Adrenal gland (tissue), 12 donors: ENCODE measurements around the gene ARID5A. TPM values are rescaled to one million over a fixed set of nuclear protein-coding genes. Genes with fewer than 3 reads are reported as not detected.

Experiments
- DNase-seq, 7 donors: peaks; one replicate each; pipeline ENCODE4 v3.0.0-alpha.2; 2019 to 2020
- H3K27ac ChIP-seq, 5 donors: fragments of 200-600 bp; sonication (generic) in 4 of 5; 1 replicate in 3 of 5; 2 replicates in 2 of 5; pipeline versions ENCODE4 v1.5.1 to v1.8.0; 2016 to 2020; ENCODE audit warnings: mild to moderate bottlenecking in 1 of 5
- H3K27me3 ChIP-seq: fragments of 200-600 bp; 2 replicates; pipeline ENCODE4 v1.8.0; 2021
- H3K36me3 ChIP-seq, 2 donors: fragments of 200-600 bp; replicated peaks in 1 of 2; 1 replicate in 1 of 2; 2 replicates in 1 of 2; pipeline versions ENCODE4 v1.5.1 to v1.8.0; 2018 to 2022
- H3K4me1 ChIP-seq, 2 donors: fragments of 200-600 bp; replicated peaks in 1 of 2; 1 replicate in 1 of 2; 2 replicates in 1 of 2; pipeline versions ENCODE4 v1.5.1 to v1.8.0; 2018 to 2021
- H3K4me3 ChIP-seq, 4 donors: fragments of 200-600 bp; sonication (generic) in 3 of 4; one replicate each; pipeline ENCODE4 v1.5.1; 2016 to 2018
- H3K9me3 ChIP-seq, 3 donors: fragments of 200-600 bp; sonication (generic) in 1 of 3; replicated peaks in 1 of 3; 1 replicate in 2 of 3; 2 replicates in 1 of 3; pipeline versions ENCODE4 v1.5.1 to v1.8.0; 2016 to 2021
- CTCF ChIP-seq, 6 experiments: fragments of 450-650 bp in 4 of 6; fragments of 200-600 bp in 2 of 6; sonication (generic) in 1 of 6; IDR thresholded peaks; 1 replicate in 5 of 6; 2 replicates in 1 of 6; pipeline versions ENCODE4 v1.5.1 to v1.8.0; 2016 to 2021; ENCODE audit warnings: antibody characterized with exemption in 6 of 6, mild to moderate bottlenecking in 2 of 6, moderate library complexity in 1 of 6
- POLR2A ChIP-seq, 2 donors: fragments of 450-650 bp; IDR thresholded peaks; one replicate each; pipeline ENCODE4 v1.6.1; 2017; ENCODE audit warnings: antibody characterized with exemption in 2 of 2, mild to moderate bottlenecking in 2 of 2, moderate library complexity in 1 of 2
- WGBS, 4 donors: extraction: QIAGEN DNeasy Blood & Tissue Kit in 2 of 4; methylation state at CpG; one replicate each; pipeline versions ENCODE4 v1.1.5 to v1.1.7; 2013 to 2017; 5-methylcytosine and 5-hydroxymethylcytosine counted together
- intact Hi-C, 2 donors: fragments of 100-400 bp; cut with DNase I; formaldehyde crosslinking; loops; one replicate each; pipeline versions ENCODE4 v1.14.1 to v1.15.0; 2022 to 2023
- polyA plus RNA-seq, 3 donors: library from polyadenylated mRNA; stranded (reverse); fragments of 200-250 nt in 2 of 3; fragments of 350-450 nt in 1 of 3; fragmentation: Illumina TruSeq in 1 of 3; extraction: RNeasy Lipid Tissue Mini Kit (QIAGEN cat#74804) in 1 of 3; gene quantifications; one replicate each; pipeline ENCODE4 v1.2.3, GENCODE V29; 2013 to 2014
- total RNA-seq, 9 donors: library from RNA; depleted of rRNA in 4 of 9; stranded (reverse); fragments of >200 nt in 4 of 9; fragments of 120-200 nt in 1 of 9; fragmentation: NEBNext Ultra II Directional in 1 of 9; extraction: Animal tissue kit (Norgen Biotek cat#: 25700) in 1 of 9; gene quantifications; one replicate each; pipeline versions ENCODE4 v1.1.0 to v1.2.4, GENCODE V29; 2013 to 2023
- donor health status: healthy with polysubstance abuse.
- donor health status: Bipolar disorder and iron deficiency.
- donor health status: DM: yes; HTN: yes; CAD: no.
- donor health status: DM: no; HTN: no; CAD: no.
- donor health status: DM: no; HTN: no; CAD: no.
- donor health status: DM: yes; HTN: yes; CAD: no.

Gene ARID5A
- total and polyA plus RNA-seq, 12 donors: 0.94 to 39.6 (median 14.3) TPM

- Histone ChIP-seq H3K9me3 (no peaks in the 10 kb centered on the region), H3K36me3 (no peaks in the 10 kb centered on the region), H3K4me3 (peak overlapping the region in 1 of 4 donors; percentile 39), H3K4me1 (peaks cover 8 to 42% of the 10 kb centered on the region in 2 donors), H3K27ac (peak overlapping the region in 3 of 5 donors; percentile 63 to 90 (median 80)), H3K27me3 (no peaks in the 10 kb centered on the region)
- peak in 3 of 7 donors; percentile 16 to 31 (median 19) for DNase-seq
- intact Hi-C loops: no loop called here
- WGBS, 4 donors: 83 to 87% (median 84%) methylated on average over 8 to 9 of the region's 9 CpGs
- no peak for TF ChIP-seq CTCF (IDR thresholded peaks at IDR 0.05)
- no peak for TF ChIP-seq POLR2A (IDR thresholded peaks at IDR 0.05)
These were observed 5.2 kb upstream of the ARID5A start for GRCh38 chr2:96531366-96531765.

- Histone ChIP-seq H3K27me3 (no peaks in the 10 kb centered on the region), H3K9me3 (no peaks in the 10 kb centered on the region), H3K36me3 (no peaks in the 10 kb centered on the region), H3K27ac (peak overlapping the region in 4 of 5 donors; percentile 54 to 90 (median 72)), H3K4me3 (peak overlapping the region in 1 of 4 donors; percentile 39), H3K4me1 (peaks cover 8 to 42% of the 10 kb centered on the region in 2 donors)
- TF ChIP-seq POLR2A (IDR thresholded peaks at IDR 0.05) (peak in 1 of 2 donors; percentile 45), CTCF (IDR thresholded peaks at IDR 0.05) (no peak)
- WGBS, 4 donors: 7 to 13% (median 13%) methylated on average over 15 to 23 of the region's 23 CpGs
- intact Hi-C loops: no loop called here
- DNase-seq: peak; percentile 88 to 98 (median 95)
These were observed 4.6 kb upstream of the ARID5A start for GRCh38 chr2:96531872-96532505.

- Histone ChIP-seq H3K27ac (peak overlapping the region in 4 of 5 donors; percentile 54 to 88 (median 72)), H3K4me1 (peaks cover 8 to 47% of the 10 kb centered on the region in 2 donors), H3K36me3 (no peaks in the 10 kb centered on the region), H3K9me3 (no peaks in the 10 kb centered on the region), H3K4me3 (no peak overlapping the region), H3K27me3 (no peaks in the 10 kb centered on the region)
- DNase-seq: peak in 3 of 7 donors; percentile 16 to 20 (median 17)
- intact Hi-C loops: no loop called here
- TF ChIP-seq POLR2A (IDR thresholded peaks at IDR 0.05) (no peak), CTCF (IDR thresholded peaks at IDR 0.05) (no peak)
- WGBS, 4 donors: 82 to 86% (median 84%) methylated on average over 5 to 7 of the region's 7 CpGs
These were observed 3.8 kb upstream of the ARID5A start for GRCh38 chr2:96532641-96533291.

- peak; percentile 46 to 85 (median 70) for DNase-seq
- intact Hi-C loops: no loop called here
- WGBS, 4 donors: 33 to 59% (median 38%) methylated on average over 8 of the region's 8 CpGs
- TF ChIP-seq CTCF (IDR thresholded peaks at IDR 0.05) (no peak), POLR2A (IDR thresholded peaks at IDR 0.05) (no peak)
- peaks cover 8 to 44% of the 10 kb centered on the region in 2 donors for H3K4me1 ChIP-seq
- H3K4me3 ChIP-seq: no peak overlapping the region
- peak overlapping the region in 4 of 5 donors; percentile 54 to 88 (median 72) for H3K27ac ChIP-seq
- H3K36me3 ChIP-seq: no peaks in the 10 kb centered on the region
- H3K9me3 ChIP-seq: no peaks in the 10 kb centered on the region
- H3K27me3 ChIP-seq: no peaks in the 10 kb centered on the region
These were observed 3.1 kb upstream of the ARID5A start for GRCh38 chr2:96533292-96534073.
